Loucy (cell line): ENCODE results near the gene NSD1.

Experiments used
- EZH2phosphoT487 ChIP-seq: fragments of 200-600 bp; IDR thresholded peaks from 2 replicates; pipeline ENCODE4 v1.6.1; 2018; ENCODE audit warnings: antibody characterized with exemption, mild to moderate bottlenecking, moderate library complexity, borderline replicate concordance
- TF ChIP-seq, protein P1 (sequence below): fragments of 200-600 bp; sonication (generic); conservative IDR thresholded peaks from 2 replicates; pipeline ENCODE4 v1.5.1; 2014; ENCODE audit warnings: mild to moderate bottlenecking, antibody characterized with exemption, low read length

DNA sequence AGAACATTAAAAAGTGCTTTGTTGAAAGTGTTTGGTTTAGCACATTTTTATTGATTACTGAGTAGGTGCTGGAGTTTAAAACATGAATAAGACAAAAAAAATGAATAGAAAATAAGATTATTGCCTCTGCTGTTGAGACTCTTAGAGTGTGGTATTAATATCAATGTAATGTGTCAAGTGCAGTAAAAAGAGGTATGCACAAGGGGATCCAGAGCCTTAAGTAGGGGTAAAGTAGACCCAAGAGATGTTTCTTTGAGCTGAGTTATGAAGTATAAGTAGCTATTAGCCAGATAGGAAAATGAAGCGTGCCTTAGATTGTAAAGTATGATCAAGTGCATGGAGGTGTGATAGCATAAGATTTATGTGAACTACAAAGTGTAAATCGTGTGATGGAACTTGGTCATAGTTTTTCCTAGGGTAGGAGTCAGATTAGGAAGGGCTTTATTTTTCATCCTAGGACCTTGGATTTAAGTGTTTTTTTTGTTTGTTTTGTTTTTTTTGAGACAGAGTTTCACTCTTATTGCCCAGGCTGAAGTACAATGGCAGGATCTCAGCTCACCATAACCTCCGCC is 45.2 kb downstream of the NSD1 start:
- TF ChIP-seq, protein P1, sequence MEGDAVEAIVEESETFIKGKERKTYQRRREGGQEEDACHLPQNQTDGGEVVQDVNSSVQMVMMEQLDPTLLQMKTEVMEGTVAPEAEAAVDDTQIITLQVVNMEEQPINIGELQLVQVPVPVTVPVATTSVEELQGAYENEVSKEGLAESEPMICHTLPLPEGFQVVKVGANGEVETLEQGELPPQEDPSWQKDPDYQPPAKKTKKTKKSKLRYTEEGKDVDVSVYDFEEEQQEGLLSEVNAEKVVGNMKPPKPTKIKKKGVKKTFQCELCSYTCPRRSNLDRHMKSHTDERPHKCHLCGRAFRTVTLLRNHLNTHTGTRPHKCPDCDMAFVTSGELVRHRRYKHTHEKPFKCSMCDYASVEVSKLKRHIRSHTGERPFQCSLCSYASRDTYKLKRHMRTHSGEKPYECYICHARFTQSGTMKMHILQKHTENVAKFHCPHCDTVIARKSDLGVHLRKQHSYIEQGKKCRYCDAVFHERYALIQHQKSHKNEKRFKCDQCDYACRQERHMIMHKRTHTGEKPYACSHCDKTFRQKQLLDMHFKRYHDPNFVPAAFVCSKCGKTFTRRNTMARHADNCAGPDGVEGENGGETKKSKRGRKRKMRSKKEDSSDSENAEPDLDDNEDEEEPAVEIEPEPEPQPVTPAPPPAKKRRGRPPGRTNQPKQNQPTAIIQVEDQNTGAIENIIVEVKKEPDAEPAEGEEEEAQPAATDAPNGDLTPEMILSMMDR = no peak
- no peak for TF ChIP-seq EZH2phosphoT487
